HepG2 (cell line): Measurements from ENCODE around the gene NABP2. TPM values are rescaled to one million over a fixed set of nuclear protein-coding genes. Genes with fewer than 3 reads are reported as not detected.

ENCODE experiments used
- ARHGAP35 ChIP-seq: sonication (generic); formaldehyde crosslinking; IDR thresholded peaks from 2 replicates; pipeline ENCODE4 v1.9.0; 2022; ENCODE audit warnings: mild to moderate bottlenecking, inconsistent platforms, moderate library complexity, missing genetic modification reagents, borderline replicate concordance
- ARID5B ChIP-seq: IDR thresholded peaks from 2 replicates; pipeline ENCODE4 v1.4.0; 2020; ENCODE audit warnings: mild to moderate bottlenecking, missing genetic modification reagents
- ATAD3A ChIP-seq: sonication (generic); formaldehyde crosslinking; IDR thresholded peaks from 2 replicates; pipeline ENCODE4 v1.4.0; 2020; ENCODE audit warnings: missing genetic modification reagents
- GABPA ChIP-seq, 2 experiments: IDR thresholded peaks; 2 replicates each; pipeline ENCODE4 v1.6.1; 2011 to 2016; ENCODE audit warnings: low read depth in 2 of 2, low read length in 1 of 2, missing biosample characterization in 1 of 2, missing genetic modification characterization in 1 of 2
- MLLT10 ChIP-seq: sonication (generic); formaldehyde crosslinking; IDR thresholded peaks from 2 replicates; pipeline ENCODE4 v1.4.0; 2020; ENCODE audit warnings: missing genetic modification reagents
- NCOA1 ChIP-seq: sonication (generic); formaldehyde crosslinking; IDR thresholded peaks from 2 replicates; pipeline ENCODE4 v1.9.0; 2021; ENCODE audit warnings: missing genetic modification reagents
- REPIN1 ChIP-seq: sonication (generic); formaldehyde crosslinking; IDR thresholded peaks from 2 replicates; pipeline ENCODE4 v1.8.0; 2022; ENCODE audit warnings: missing genetic modification reagents, low read depth, mild to moderate bottlenecking, borderline replicate concordance
- RXRB ChIP-seq: IDR thresholded peaks from 2 replicates; pipeline ENCODE4 v1.6.1; 2016; ENCODE audit warnings: borderline replicate concordance, missing genetic modification reagents, missing compliant biosample characterization
- TP53 ChIP-seq: sonication (generic); formaldehyde crosslinking; conservative IDR thresholded peaks from 2 replicates; pipeline ENCODE4 v1.4.0; 2020; ENCODE audit warnings: missing genetic modification reagents
- ZBTB40 ChIP-seq, 2 experiments: fragments of 450-650 bp in 1 of 2; sonication (generic) in 1 of 2; formaldehyde crosslinking in 1 of 2; IDR thresholded peaks; 2 replicates each; pipeline versions ENCODE4 v1.6.1 to v1.8.0; 2016 to 2022; ENCODE audit warnings: antibody characterized with exemption in 1 of 2, mild to moderate bottlenecking in 1 of 2, missing genetic modification reagents in 1 of 2
- ZNF10 ChIP-seq: sonication (generic); formaldehyde crosslinking; IDR thresholded peaks from 2 replicates; pipeline ENCODE4 v1.4.0; 2020; ENCODE audit warnings: mild to moderate bottlenecking, low read depth, missing genetic modification reagents, borderline replicate concordance
- ZNF329 ChIP-seq: sonication (generic); formaldehyde crosslinking; IDR thresholded peaks from 2 replicates; pipeline ENCODE4 v1.9.0; 2021; ENCODE audit warnings: low read depth, mild to moderate bottlenecking, missing genetic modification reagents
- ZNF570 ChIP-seq: sonication (generic); formaldehyde crosslinking; IDR thresholded peaks from 2 replicates; pipeline ENCODE4 v1.4.0; 2020; ENCODE audit warnings: mild to moderate bottlenecking, missing genetic modification reagents, borderline replicate concordance
- ZNF879 ChIP-seq: sonication (generic); formaldehyde crosslinking; IDR thresholded peaks from 2 replicates; pipeline ENCODE4 v1.8.1; 2023; ENCODE audit warnings: missing genetic modification reagents
- polyA plus RNA-seq, 8 experiments: library from polyadenylated mRNA; depleted of rRNA in 3 of 8; stranded (reverse) in 7 of 8; unstranded in 1 of 8; fragments of >200 nt; fragmentation: Illumina TruSeq in 4 of 8; extraction: Trizol in 4 of 8; gene quantifications; 2 replicates each; pipeline versions ENCODE4 v1.2.1 to v1.2.3, GENCODE V29; 2011 to 2016; ENCODE audit warnings: low read depth in 4 of 8, missing spikeins in 1 of 8, mixed read lengths in 1 of 8; ENCODE audit not compliant: insufficient read depth in 1 of 8
- total RNA-seq, 5 experiments: library from RNA; depleted of rRNA; stranded (reverse); fragments of >200 nt; fragmentation: Illumina TruSeq; extraction: Trizol; gene quantifications; 2 replicates each; pipeline ENCODE4 v1.2.3, GENCODE V29; 2016; ENCODE audit warnings: low read depth in 1 of 5

Gene NABP2
- total and polyA plus RNA-seq, 2 of the 13 experiments (the other 11 are each of a cell fraction or from before 2014, with no cell fraction given): 33.2 to 35.5 TPM

GRCh38 chr12:56221757-56222530 lies 2.2 kb upstream of the NABP2 start, which contains the start of gene RNF41 (continued):
- TF ChIP-seq ZBTB40 (IDR thresholded peaks at IDR 0.05) (no peak), ZBTB40 (CRISPR knock-in tag; IDR thresholded peaks at IDR 0.05) (peak; percentile 73; the same call in 1 of the 2 replicates), ZNF570 (CRISPR knock-in tag) (no peak), ZNF329 (CRISPR knock-in tag) (0 out of 2 replicates have a peak, but pooled peaks have one; percentile 30), GABPA (IDR thresholded peaks at IDR 0.05; ENCODE audit: low read depth, low read length) (peak; percentile 66), GABPA (CRISPR knock-in tag; IDR thresholded peaks at IDR 0.05; ENCODE audit: low read depth) (peak; percentile 93), ZNF10 (CRISPR knock-in tag) (no peak), ARID5B (no peak; the same call in 1 of the 2 replicates), NCOA1 (0 out of 2 replicates have a peak, but pooled peaks have one; percentile 67), ARHGAP35 (CRISPR knock-in tag) (no peak), TP53 (CRISPR knock-in tag) (0 out of 2 replicates have a peak, but pooled peaks have one; percentile 32), RXRB (CRISPR knock-in tag) (no peak), MLLT10 (CRISPR knock-in tag) (no peak), REPIN1 (CRISPR knock-in tag) (no peak), ZNF879 (CRISPR knock-in tag) (no peak), ATAD3A (no peak)
